Dermis lymphatic vessel endothelial cell (primary cell): Measurements from ENCODE around the gene ZNF284. TPM values are rescaled to one million over a fixed set of nuclear protein-coding genes. Genes with fewer than 3 reads are reported as not detected.

Experiments
- total RNA-seq: library from RNA; depleted of rRNA; stranded (reverse); fragments of >200 nt; gene quantifications from 2 replicates; pipeline ENCODE4 v1.2.1, GENCODE V29; 2014

ZNF284 gene
- 2.9 and 3.1 TPM in 2 replicates for total RNA-seq

DNA sequence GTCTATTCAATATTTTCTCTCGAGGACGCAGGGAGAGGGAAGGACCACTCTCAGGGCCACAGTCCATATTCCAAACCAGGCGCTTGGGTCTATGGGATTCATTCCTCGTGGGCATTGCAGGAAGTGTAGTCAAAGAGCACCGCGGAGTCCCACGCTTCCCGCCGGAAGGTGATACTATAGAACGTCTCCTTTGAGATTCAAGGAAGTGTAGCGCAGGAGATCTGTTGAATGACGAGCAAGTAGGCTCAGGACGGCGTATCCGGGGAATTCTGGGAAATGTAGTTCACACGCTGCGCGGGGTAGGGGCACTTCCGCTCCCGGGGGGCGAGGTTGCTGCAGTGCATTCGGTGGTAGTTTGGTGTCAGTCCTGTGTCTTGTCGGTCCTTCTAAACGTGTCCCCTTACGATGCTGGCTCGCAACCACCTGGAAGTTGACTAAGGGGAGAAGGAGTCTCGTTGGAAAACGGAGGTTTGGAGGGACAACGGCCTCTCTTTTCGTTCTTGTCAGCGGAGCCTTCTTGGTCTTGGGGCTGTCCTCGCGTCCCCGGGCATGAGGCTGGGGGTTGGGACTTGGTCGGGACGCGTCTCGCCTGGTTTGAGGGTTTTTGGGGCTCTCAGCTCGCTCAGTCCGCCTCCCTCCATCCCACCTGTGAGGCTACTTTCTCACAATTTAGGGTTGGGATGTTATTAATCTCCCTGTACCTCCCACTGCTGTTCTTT, at the start of gene ZNF284:
Gene ZNF284, plus strand, starts transcription at position 336 of the 719 bp plus-strand sequence. CDS start 4,231 bp downstream, outside the sequence.

DNA sequence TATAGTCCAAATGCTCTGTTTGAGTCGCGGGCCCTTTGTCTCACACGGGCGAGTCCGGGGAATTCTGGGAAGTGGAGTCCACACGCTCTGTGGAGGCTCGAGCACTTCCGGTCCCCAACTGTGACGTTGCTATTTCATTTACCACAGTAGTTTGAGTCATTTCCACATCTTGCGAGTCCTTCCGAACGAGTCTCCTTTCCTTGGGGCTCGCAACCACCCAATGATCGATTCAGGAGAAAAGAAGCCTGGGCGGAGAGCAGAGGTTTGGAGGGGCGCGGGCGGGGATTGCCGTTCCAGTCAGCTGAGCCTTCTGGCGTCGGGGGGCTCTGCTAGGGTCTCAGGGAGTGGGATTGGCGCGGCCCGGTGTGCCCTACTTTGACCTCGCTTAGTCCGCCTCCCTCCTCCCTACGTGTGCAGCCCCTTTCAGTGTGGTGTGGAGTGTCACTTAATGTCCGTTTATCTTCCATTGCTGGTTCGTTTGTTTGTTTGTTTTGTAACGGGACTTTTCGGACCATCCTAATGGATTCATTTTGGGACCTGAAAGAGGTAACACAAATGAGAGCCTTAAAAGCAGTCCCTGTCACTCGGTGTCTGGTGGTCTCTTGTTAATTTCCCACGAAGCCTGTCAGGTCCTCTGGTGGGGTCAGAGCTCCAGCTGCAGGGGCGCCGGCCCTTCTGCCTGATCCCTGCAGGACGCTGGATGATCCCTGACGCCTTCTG, 46.6 kb upstream of the ZNF284 start, which contains the start of gene ZNF222:
Gene ZNF222, plus strand, starts transcription at position 163 of the 720 bp plus-strand sequence. Its CDS starts 58 bp downstream, at position 221.

DNA sequence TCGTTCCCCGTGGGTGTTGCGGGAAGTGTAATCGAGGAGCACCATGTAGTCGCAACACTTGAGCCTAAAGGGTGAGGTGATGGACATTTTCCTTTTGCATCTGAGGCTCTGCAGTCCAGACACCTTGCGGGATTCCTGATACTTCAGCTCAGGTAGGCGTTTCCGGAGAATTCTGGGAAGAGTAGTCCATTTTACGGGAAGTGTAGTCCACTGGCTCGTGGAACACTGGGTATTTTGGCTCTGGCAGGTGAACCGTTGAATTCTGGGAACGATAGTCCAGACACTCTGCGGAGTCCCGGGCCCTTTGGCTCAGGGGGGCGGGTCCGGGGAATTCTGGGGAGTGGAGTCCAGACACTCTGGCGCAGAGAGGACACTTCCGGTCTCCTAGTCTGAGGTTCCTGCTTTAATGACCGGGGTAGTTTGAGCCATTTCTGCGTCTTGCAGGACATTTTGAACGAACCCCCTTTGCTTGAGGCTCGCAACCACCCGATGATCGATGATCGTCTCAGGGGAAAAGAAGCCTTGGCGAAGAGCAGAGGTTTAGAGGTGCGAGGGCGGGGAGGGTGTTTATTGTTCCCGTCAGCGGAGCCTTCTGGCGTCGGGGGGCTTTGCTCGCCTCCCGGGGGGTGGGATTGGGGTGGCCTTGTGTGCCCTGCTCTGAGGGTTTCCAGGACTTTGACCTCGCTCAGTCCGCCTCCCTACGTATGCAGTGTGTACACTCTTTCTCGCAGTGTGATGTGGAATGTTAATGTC, 20.1 kb upstream of the ZNF284 start, which contains the start of gene ZNF223:
Gene ZNF223, plus strand, starts transcription at position 387 of the 753 bp plus-strand sequence. CDS start 3,141 bp downstream, outside the sequence.

GRCh38 chr19:44093931-44094765, 22.2 kb downstream of the ZNF284 start, which contains the start of gene ZNF224:
Gene ZNF224, plus strand, starts transcription at chr19:44094361. Its CDS starts 3,513 bp downstream, at chr19:44097874.

GRCh38 chr19:44113138-44113783, 41.3 kb downstream of the ZNF284 start, which contains the start of gene ZNF225:
Gene ZNF225, plus strand, starts transcription at chr19:44113399. Its CDS starts 2,429 bp downstream, at chr19:44115828.

Other genes starting within 250 kb of the ZNF284 start
- gene ZNF283, start 244.8 kb upstream of the ZNF284 start, total RNA-seq, result 7.2 and 12.0 TPM in 2 replicates
- gene ZNF404, start 188.2 kb upstream of the ZNF284 start, total RNA-seq, result 0.54 and 0.77 TPM in 2 replicates
- 16.3 and 21.6 TPM in 2 replicates for gene ZNF45, start 136.9 kb upstream of the ZNF284 start, total RNA-seq
- 3.9 and 6.3 TPM in 2 replicates for gene ZNF221, start 120.9 kb upstream of the ZNF284 start, total RNA-seq
- gene ZNF155, start 88.0 kb upstream of the ZNF284 start, total RNA-seq, result 7.8 and 9.9 TPM in 2 replicates
- 3.0 and 4.2 TPM in 2 replicates for gene ZNF230, start 69.2 kb upstream of the ZNF284 start, total RNA-seq
- 5.7 and 7.8 TPM in 2 replicates for gene ZNF222, start 46.8 kb upstream of the ZNF284 start, total RNA-seq
- gene ZNF223, start 20.1 kb upstream of the ZNF284 start, total RNA-seq, result 6.0 and 7.3 TPM in 2 replicates
- gene ZNF224, start 22.2 kb downstream of the ZNF284 start, total RNA-seq, result 28.3 and 38.9 TPM in 2 replicates
- gene ZNF225, start 41.2 kb downstream of the ZNF284 start, total RNA-seq, result 5.9 and 7.8 TPM in 2 replicates
- gene ZNF234, start 69.4 kb downstream of the ZNF284 start, total RNA-seq, result 8.0 and 12.5 TPM in 2 replicates
- gene ZNF226, start 92.9 kb downstream of the ZNF284 start, total RNA-seq, result 14.1 and 15.7 TPM in 2 replicates
- gene ZNF227, start 140.4 kb downstream of the ZNF284 start, total RNA-seq, result 16.9 and 24.7 TPM in 2 replicates
- gene ZNF233, start 187.7 kb downstream of the ZNF284 start, total RNA-seq, result 0.95 and 2.0 TPM in 2 replicates
- 6.7 and 8.2 TPM in 2 replicates for gene ZNF235, start 232.9 kb downstream of the ZNF284 start, total RNA-seq